GM19023 (cell line): ENCODE measurements around the gene ATXN1L.
"Not testable (repeated sequence)": the region's sequence is repeated elsewhere in the genome, so short reads cannot be mapped to it uniquely, and the experiment has no call there.

ENCODE experiments used
- ATAC-seq: cut with Tn5 transposase; IDR thresholded peaks from one replicate; pipeline ENCODE4 v1.9.1; 2021; ENCODE audit warnings: mild to moderate bottlenecking, moderate library complexity; ENCODE audit not compliant: unreplicated experiment

ATXN1L gene

DNA sequence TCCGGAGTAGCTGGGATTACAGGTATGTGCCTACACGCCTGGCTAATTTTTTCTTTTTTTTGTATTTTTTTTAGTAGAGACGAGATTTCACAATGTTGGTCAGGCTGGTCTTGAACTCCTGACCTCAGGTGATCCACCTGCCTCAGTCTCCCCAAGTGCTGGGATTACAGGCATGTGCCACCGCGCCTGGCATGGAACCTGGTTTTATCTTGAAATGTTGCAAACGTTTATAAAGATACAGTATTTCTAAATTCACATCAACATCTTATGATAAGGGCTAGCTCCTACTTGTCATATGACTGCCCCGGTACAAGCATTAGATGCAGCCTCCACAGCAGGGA is 48.1 kb downstream of the ATXN1L start:
- no peak for ATAC-seq

DNA sequence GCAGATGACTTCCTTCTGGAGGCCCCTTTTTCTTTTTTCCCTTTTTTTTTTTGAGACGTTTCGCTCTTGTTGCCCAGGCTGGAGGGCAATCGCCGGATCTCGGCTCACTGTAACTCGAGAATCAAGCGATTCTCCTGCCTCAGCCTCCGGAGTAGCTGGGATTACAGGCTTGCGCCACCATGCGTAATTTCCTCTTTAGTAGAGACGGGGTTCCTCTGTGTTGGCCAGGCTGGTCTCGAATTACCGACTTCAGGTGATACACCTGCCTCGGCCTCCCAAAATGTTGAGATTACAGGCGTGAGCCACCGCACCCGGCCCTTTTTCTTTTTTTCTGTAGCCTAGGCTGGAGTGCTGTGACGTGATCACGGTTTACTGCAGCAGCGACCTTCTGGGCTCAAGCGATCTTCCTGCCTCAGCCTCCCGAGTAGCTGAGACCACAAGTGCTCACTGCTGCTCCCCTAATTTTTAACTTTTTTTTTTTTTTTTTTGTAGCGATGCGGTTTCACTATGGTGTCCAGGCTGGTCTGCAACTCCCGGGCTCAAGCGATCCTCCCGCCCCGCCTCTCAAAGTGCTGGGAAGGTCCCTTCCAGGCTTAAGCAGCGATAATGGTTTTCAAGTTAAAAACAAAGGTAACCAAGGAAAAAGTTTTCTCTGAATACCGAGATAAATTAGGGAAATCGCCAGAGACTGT is 48.6 kb downstream of the ATXN1L start:
- peak; percentile 7 for ATAC-seq

DNA sequence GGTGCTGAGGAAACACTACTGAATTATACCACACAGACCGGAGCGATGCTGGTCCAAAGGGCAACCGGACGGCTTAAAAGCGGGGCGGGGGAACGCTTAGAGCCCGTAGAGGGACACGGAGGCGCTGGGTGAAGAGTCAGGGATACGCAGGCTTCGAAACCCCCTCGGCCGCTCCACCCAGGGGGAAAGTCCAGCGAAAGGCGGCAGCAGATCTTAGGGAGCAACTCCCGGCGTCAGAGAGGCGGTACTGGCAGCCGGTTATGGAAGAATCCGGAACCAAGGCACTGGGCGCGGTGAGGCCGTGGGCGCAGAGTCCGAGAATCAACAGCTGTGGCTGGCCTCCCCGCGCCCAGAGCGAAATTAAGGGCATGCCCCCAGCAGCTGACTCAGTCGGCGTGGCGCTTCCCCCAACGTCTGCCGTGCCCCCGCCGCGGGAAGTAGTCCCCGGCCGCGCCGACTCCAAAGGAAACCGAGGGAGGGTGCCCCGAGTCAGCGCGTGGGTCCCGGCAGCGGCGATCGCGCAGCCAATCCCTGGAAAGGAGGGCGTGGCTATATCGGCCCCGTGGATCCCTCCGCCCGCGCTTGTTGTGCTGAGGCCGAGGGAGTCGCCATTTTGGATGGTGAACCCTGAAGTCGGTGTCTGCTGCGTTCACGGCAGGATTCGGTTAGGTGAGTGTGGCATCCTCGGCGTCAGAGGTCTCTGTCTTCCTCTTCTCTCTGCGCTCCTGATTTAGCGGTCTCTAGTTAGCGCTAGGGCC is 49.3 kb downstream of the ATXN1L start, which contains the start of gene IST1:
Gene IST1 (plus strand): TSS at position 611 of the 758 bp plus-strand sequence. CDS start 20,110 bp downstream, outside the sequence.
- ATAC-seq = peak; percentile 79

DNA sequence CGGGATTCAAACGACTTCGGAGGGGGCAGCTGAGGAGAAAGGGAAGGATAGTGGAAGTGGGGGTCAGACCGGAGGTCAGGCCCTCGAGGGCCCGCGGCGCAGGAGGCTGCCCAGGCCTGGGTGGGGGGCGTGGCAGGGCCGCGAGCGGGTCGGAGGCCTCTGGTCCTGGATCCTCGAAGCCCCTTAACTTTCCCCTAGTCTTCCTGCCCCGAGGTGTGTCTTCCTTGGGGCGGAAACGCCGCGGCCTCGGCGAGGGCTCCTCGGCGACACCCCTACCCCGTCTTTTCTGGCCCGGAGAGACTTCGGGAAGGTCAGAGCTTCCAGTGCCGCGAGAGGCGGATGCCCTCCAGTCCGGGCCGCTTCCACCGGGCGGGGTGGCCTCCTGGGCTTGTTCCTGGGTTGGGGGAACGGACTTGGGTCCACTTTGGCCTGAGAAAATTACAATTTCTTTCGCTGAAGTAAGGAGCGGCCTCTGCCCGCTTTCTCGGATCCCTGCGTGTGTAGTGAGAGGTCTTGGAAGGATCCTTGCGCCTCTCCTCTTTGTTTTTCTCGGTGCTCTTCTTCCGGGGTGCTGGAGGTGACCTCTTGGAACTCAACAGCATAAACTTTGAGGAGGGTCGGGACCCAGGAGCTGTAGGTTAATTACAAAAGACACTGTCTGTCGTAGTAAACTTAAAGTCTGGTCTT is 50.0 kb downstream of the ATXN1L start:
- ATAC-seq = peak; percentile 34

DNA sequence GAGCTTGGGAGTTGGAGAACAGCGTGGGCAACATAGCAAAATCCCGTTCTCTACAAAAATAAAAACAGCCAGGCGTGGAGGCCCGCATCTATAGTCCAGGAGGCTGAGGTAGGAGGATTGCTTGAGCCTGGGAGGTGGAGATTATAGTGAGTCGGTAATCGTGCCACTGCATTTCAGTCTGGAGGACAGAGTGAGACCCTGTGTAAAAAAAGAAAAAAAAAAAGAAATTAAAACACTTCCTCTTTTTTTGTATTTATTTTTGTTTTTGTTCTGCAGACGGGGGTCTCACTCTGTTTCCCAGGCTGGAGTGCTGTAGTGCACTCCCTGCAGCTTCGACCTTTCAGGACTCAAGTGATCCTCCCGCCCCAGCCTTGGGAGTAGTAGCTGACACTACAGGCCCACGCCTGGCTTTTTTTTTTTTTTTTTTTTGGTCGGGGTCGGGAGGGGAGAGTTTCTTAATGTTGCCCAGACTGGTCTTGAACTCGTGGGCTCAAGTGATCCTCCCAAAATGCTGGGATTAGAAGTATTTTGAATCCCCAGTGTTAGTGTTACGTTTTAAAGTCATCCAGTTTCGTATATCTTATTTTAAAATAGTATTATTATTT is 51.1 kb downstream of the ATXN1L start:
- no peak for ATAC-seq

DNA sequence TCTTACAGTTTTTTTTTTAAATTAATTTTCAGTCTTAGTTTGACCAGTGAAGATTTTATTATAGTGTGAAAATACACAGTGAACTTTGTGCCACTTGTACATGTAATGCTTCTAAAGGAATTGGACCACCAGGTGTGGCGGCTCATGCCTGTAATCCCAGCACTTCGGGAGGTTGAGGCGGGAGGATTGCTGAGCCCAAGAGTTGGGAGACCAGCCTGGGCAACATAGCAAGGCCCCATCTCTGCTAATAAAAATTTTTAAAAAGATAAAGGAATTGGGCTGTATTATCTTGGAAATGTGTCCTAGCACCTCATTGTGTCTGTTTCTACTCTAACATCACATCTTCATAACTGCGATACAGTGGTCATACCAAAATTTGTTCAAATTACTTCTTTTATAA is 53.4 kb downstream of the ATXN1L start:
- ATAC-seq = no peak

DNA sequence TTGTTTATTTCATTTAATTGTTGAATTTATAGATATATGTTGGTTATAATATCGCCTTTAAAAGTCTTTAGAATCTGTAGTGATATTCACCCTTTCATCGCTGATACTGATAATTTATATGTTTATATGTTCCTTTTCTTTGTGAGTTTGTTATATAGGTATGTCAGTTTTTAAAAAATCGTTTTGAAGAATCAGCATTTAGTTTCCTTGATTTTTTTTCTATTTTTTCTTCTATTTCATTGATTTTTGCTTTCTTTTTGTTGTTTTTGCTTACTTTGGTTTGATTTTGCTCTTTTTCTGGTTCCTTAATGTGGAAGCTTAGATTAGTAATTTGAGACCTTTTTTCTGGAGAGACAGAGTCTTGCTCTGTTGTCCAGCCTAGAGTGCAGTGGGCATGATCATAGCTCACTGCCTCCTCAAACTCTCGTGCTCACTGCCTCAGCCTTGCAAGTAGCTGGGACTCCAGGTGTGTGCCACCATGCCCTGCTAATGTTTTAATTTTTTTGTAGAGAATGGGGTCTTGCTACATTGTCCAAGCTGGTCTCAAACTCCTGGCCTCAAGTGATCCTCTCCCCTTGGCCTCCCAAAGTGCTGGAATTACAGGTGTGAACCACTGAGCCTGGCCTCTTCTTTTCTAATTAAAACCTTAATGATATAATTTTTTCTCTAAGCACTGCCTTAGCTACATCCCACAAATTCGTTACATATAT is 57.0 kb downstream of the ATXN1L start:
- ATAC-seq = no peak

DNA sequence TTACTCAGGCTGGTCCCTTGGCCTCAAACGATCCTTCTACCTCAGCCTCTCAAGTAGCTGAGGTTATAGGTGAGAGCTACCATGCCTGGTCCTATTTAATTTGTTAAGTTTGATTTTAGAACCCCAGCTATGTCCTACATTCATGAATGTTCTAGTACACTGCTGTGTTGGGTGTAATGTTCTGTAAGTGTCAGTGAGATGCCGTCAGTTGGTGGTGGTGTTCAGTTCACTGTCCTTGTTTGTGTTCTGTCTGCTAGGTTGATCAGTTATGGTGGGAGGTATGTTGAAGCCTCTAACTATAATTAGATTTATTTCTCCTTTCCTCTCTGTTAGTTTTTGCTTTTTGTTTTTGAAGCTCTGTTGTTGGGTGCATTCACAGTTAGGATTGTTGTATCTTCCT is 57.8 kb downstream of the ATXN1L start:
- no peak for ATAC-seq

DNA sequence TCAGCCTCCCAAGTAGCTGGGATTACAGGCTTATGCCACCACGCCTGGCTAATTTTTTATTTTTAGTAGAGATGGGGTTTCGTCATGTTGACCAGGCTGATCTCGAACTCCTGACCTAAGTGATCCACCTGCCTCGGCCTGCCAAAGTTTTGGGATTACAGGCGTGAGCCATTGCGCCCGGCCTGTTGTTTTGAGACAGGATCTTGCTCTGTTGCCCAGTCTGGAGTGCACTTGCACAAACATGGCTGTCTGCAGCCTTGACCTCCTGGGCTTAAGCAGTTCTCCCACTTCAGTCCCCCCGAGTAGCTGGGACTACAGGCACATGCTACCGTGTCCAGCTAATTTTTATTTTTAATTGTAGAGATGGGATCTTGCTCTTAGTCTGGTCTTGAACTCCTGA is 58.5 kb downstream of the ATXN1L start:
- no peak for ATAC-seq

DNA sequence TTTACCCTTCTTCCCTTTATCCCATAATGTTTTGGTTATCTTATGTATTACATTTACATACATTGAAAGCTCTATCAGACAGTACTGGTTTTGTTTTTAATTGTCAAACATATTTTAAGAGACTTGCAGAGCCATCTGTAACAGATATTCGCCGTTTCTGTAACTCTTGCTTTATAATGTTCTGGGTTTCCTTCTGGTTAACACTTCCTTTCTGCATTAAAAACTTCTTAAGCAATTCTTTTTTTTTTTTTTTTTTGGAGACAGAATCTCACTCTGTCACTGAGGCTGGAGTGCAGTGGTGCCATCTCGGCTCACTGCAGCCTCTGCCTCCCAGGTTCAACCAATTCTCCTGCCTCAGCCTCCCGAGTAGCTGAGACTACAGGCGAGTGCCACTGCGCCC is 60.0 kb downstream of the ATXN1L start:
- ATAC-seq = not testable (repeated sequence)
